HFF-Myc (cell line): ENCODE measurements around the gene TEX22.

Source experiments
- DNase-seq: peaks from one replicate; pipeline ENCODE4 v3.0.0-alpha.2; 2011; ENCODE audit warnings: low read depth; ENCODE audit errors: extremely low read depth
- H3K4me3 ChIP-seq: replicated peaks from 2 replicates; pipeline ENCODE4 v1.5.1; 2011; ENCODE audit warnings: low read depth, mild to moderate bottlenecking, control low read depth, low read length
- CTCF ChIP-seq: IDR thresholded peaks from 2 replicates; pipeline ENCODE4 v1.5.1; 2012; ENCODE audit warnings: mild to moderate bottlenecking, low read depth, low read length, control low read depth; ENCODE audit errors: missing control alignments

The TEX22 gene

GRCh38 chr14:105436402-105436801 is 38.1 kb downstream of the TEX22 start:
- TF ChIP-seq CTCF: no peak
- no peak for DNase-seq
- H3K4me3 ChIP-seq: no peak overlapping the region

- no peak for DNase-seq
- TF ChIP-seq CTCF: no peak
Measured at GRCh38 chr14:105436891-105437722, 38.8 kb downstream of the TEX22 start.

GRCh38 chr14:105437723-105438500 is 39.6 kb downstream of the TEX22 start:
- TF ChIP-seq CTCF: no peak
- H3K4me3 ChIP-seq: no peak overlapping the region
- no peak for DNase-seq

More at GRCh38 chr14:105436891-105437722, 38.8 kb downstream of the TEX22 start:
- H3K4me3 ChIP-seq: no peak overlapping the region

- no peak for TF ChIP-seq CTCF
- DNase-seq: no peak
- no peak overlapping the region for H3K4me3 ChIP-seq
Measured at GRCh38 chr14:105439179-105439578, 40.8 kb downstream of the TEX22 start.

- no peak for DNase-seq
- TF ChIP-seq CTCF: no peak
- no peak overlapping the region for H3K4me3 ChIP-seq
Measured at GRCh38 chr14:105439710-105440553, 41.6 kb downstream of the TEX22 start.

- no peak for DNase-seq
- no peak for TF ChIP-seq CTCF
- no peak overlapping the region for H3K4me3 ChIP-seq
Measured at GRCh38 chr14:105440554-105440900, 42.2 kb downstream of the TEX22 start.
